Type B pancreatic cell (in vitro differentiated cells): ENCODE measurements around the gene NDRG3. TPM values are rescaled to one million over a fixed set of nuclear protein-coding genes. Genes with fewer than 3 reads are reported as not detected.
"Not testable (repeated sequence)": the region's sequence is repeated elsewhere in the genome, so short reads cannot be mapped to it uniquely, and the experiment has no call there.

Experiments
- DNase-seq: peaks from one replicate; pipeline ENCODE4 v3.0.0; 2021; ENCODE audit warnings: mixed read lengths; ENCODE audit not compliant: unreplicated experiment; ENCODE audit errors: extremely low spot score
- H3K27ac Mint-ChIP-seq: 2 replicates; pipeline ENCODE4 v1.8.0; 2021; ENCODE audit warnings: mild to moderate bottlenecking, mixed read lengths
- H3K27me3 Mint-ChIP-seq: 2 replicates; pipeline ENCODE4 v1.8.0; 2021; ENCODE audit warnings: mixed read lengths
- H3K36me3 Mint-ChIP-seq: 2 replicates; pipeline ENCODE4 v1.8.0; 2021; ENCODE audit warnings: mixed read lengths
- H3K4me1 Mint-ChIP-seq: one replicate; pipeline ENCODE4 v1.8.0; 2021; ENCODE audit warnings: mixed read lengths; ENCODE audit not compliant: unreplicated experiment
- H3K4me3 Mint-ChIP-seq: 2 replicates; pipeline ENCODE4 v1.8.0; 2021; ENCODE audit warnings: mild to moderate bottlenecking, mixed read lengths
- H3K9me3 Mint-ChIP-seq: 2 replicates; pipeline ENCODE4 v1.8.0; 2021; ENCODE audit warnings: mixed read lengths
- total RNA-seq: library from RNA; stranded (reverse); gene quantifications from 2 replicates; pipeline ENCODE4 v1.2.1, GENCODE V29; 2021; ENCODE audit warnings: low replicate concordance
- TF ChIP-seq, protein P1 (sequence below): fragments of 200-600 bp; sonication (generic); conservative IDR thresholded peaks from 2 replicates; pipeline ENCODE4 v1.5.0; 2021; ENCODE audit warnings: antibody characterized with exemption, mild to moderate bottlenecking

The NDRG3 gene
- total RNA-seq, 1 donor from 2014 or later, result 31.5 TPM

DNA sequence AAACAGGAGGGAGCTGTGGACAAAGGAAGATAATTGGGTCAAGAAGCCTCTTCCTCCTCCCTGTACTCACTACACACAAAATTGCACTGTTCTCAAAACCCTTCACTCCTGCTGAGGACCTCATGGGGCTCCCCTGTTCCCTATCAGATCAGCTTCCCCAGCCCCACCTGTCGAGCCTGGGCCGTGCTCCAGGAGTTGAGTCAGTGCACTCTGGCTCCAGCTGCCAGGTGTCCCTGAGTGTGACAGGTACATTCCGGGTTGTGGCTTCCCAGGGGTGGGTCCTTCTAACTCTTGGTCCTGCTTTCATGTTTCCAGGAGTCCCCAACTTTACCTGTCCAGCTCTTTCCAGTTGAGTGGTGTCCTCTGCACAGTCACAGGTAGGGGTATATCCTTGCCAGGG is 131.9 kb downstream of the NDRG3 start:
- H3K27ac Mint-ChIP-seq, result no peak overlapping the region
- H3K36me3 Mint-ChIP-seq, result peaks cover 8% of the 10 kb centered on the region
- H3K4me1 Mint-ChIP-seq, result no peaks in the 10 kb centered on the region
- no peak overlapping the region for H3K4me3 Mint-ChIP-seq
- H3K9me3 Mint-ChIP-seq, result no peaks in the 10 kb centered on the region
- DNase-seq, result no peak
- TF ChIP-seq, protein P1, sequence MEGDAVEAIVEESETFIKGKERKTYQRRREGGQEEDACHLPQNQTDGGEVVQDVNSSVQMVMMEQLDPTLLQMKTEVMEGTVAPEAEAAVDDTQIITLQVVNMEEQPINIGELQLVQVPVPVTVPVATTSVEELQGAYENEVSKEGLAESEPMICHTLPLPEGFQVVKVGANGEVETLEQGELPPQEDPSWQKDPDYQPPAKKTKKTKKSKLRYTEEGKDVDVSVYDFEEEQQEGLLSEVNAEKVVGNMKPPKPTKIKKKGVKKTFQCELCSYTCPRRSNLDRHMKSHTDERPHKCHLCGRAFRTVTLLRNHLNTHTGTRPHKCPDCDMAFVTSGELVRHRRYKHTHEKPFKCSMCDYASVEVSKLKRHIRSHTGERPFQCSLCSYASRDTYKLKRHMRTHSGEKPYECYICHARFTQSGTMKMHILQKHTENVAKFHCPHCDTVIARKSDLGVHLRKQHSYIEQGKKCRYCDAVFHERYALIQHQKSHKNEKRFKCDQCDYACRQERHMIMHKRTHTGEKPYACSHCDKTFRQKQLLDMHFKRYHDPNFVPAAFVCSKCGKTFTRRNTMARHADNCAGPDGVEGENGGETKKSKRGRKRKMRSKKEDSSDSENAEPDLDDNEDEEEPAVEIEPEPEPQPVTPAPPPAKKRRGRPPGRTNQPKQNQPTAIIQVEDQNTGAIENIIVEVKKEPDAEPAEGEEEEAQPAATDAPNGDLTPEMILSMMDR, result no peak
- H3K27me3 Mint-ChIP-seq, result no peaks in the 10 kb centered on the region

- Mint-ChIP-seq H3K36me3 (peaks cover 12% of the 10 kb centered on the region), H3K27ac (no peak overlapping the region), H3K4me3 (no peak overlapping the region), H3K9me3 (no peaks in the 10 kb centered on the region), H3K27me3 (no peaks in the 10 kb centered on the region), H3K4me1 (peaks cover 12% of the 10 kb centered on the region)
- TF ChIP-seq, protein P1, result no peak
- no peak for DNase-seq
Observed at GRCh38 chr20:36611625-36612024, 134.3 kb downstream of the NDRG3 start.

DNA sequence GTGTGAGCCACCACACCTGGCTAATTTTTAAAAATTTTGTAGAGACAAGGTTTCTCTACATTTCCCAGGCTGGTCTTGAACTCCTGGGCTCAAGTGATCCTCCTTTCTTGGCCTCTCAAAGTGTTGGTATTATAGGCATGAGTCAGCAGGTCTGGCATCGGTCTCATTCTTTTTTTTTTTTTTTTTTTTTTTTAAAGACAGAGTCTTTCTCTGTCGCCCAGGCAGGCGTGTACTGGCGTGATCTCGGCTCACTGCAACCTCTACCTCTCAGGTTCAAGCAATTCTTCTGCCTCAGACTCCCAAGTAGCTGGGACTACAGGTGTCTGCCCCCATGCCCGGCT is 137.5 kb downstream of the NDRG3 start:
- Mint-ChIP-seq H3K36me3 (peaks cover 12% of the 10 kb centered on the region), H3K4me1 (peaks cover 19% of the 10 kb centered on the region)
- not testable (repeated sequence) for H3K4me3 Mint-ChIP-seq, DNase-seq, H3K27ac Mint-ChIP-seq, H3K9me3 Mint-ChIP-seq, H3K27me3 Mint-ChIP-seq

DNA sequence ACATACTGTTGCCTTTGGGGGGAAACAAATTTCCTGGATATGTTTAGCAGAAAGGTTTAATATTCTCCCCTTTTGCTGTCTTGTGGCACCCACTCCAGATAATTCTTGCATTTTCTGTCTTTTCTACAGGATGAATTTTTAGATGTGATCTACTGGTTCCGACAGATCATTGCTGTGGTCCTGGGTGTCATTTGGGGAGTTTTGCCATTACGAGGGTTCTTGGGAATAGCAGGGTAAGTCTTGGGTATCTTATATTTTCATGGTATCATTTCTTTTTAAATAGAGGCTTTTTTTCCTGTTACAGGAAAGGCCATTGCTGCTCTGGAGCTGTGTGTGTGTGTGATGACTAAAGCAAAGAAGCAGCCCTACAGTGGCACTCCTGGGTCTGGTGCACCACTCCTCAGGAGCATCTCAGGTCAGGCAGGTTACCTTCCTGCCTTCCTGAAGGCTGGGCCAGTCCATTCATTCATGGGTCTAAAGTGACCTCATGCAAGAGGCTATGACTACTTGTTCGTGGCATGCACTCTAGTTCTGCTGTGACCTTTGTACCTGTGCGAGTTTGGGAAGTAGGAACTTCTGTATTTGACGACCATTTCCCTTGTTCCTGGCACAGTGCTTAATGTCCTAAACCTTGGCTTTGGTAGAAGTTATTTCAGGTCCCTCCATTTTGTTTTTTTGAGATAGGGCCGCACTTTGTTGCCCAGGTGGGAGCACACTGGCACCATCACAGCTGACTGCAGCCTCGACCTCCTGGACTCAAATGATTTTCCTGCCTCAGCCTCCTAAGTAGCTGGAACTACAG is 138.1 kb downstream of the NDRG3 start:
- Mint-ChIP-seq H3K27me3 (no peaks in the 10 kb centered on the region), H3K36me3 (peaks cover 11% of the 10 kb centered on the region), H3K27ac (peak overlapping the region; percentile 94), H3K4me1 (peaks cover 19% of the 10 kb centered on the region), H3K4me3 (peak overlapping the region; percentile 97), H3K9me3 (no peaks in the 10 kb centered on the region)
- no peak for DNase-seq
- TF ChIP-seq, protein P1, result no peak

GRCh38 chr20:36606158-36607066 is 139.5 kb downstream of the NDRG3 start:
- Mint-ChIP-seq H3K27me3 (no peaks in the 10 kb centered on the region), H3K9me3 (no peaks in the 10 kb centered on the region), H3K4me1 (peaks cover 23% of the 10 kb centered on the region), H3K4me3 (peak overlapping the region; percentile 97), H3K27ac (peak overlapping the region; percentile 94), H3K36me3 (peaks cover 8% of the 10 kb centered on the region)
- no peak for DNase-seq
- TF ChIP-seq, protein P1, result no peak
